GM12892 (cell line): ENCODE measurements around the gene SERBP1.
"Not testable (repeated sequence)": the region's sequence is repeated elsewhere in the genome, so short reads cannot be mapped to it uniquely, and the experiment has no call there.

Source experiments
- DNase-seq: peaks from one replicate; pipeline ENCODE4 v3.0.0; 2011; ENCODE audit not compliant: insufficient read length
- FAIRE-seq: peaks from 2 replicates; lab custom pipeline; 2011; peaks lifted over from hg19 to GRCh38; lab: Jason Lieb, UNC
- POLR2A ChIP-seq: IDR thresholded peaks from 2 replicates; pipeline ENCODE4 v1.6.1; 2011; ENCODE audit warnings: low read depth, low read length, control low read depth
- POLR2AphosphoS5 ChIP-seq: IDR thresholded peaks from 2 replicates; pipeline ENCODE4 v1.6.1; 2011; ENCODE audit warnings: low read depth, low read length, control low read depth
- TAF1 ChIP-seq: IDR thresholded peaks from 2 replicates; pipeline ENCODE4 v1.6.1; 2011; ENCODE audit warnings: low read depth, mild to moderate bottlenecking, control low read depth, low read length, borderline replicate concordance

Gene SERBP1

DNA sequence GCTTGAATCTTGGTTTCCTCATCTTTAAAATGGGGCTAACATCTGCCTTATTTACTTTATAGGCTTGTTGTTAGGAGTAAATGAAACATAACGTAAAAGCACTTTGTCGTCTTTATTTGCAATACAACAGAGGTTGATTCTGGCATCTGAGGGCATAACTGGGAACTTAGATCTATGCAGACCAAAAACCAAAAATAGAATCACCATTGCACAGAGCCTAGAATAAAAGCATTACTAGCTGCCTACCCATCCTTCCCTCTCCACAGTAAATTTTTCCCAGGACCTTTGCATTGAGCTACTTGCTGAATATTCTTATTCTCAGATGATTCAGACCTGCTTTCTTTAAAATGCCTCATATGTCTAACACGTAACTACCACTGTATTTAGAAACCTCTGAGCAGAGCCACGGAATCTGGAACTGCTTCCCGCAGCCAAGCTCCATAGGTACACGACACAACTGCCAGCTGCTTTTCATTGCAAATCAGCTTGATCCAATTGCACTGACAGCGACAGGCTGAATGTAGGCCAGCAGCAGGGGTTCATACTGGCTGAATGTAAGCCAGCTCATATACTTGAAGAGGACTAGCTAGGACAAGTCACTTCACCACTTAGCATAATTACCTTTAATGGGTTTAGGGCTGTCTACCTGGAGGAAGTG lies 33.2 kb upstream of the SERBP1 start:
- no peak for FAIRE-seq
- DNase-seq: no peak
- TF ChIP-seq POLR2AphosphoS5: no peak
- no peak for TF ChIP-seq TAF1
- no peak for TF ChIP-seq POLR2A

DNA sequence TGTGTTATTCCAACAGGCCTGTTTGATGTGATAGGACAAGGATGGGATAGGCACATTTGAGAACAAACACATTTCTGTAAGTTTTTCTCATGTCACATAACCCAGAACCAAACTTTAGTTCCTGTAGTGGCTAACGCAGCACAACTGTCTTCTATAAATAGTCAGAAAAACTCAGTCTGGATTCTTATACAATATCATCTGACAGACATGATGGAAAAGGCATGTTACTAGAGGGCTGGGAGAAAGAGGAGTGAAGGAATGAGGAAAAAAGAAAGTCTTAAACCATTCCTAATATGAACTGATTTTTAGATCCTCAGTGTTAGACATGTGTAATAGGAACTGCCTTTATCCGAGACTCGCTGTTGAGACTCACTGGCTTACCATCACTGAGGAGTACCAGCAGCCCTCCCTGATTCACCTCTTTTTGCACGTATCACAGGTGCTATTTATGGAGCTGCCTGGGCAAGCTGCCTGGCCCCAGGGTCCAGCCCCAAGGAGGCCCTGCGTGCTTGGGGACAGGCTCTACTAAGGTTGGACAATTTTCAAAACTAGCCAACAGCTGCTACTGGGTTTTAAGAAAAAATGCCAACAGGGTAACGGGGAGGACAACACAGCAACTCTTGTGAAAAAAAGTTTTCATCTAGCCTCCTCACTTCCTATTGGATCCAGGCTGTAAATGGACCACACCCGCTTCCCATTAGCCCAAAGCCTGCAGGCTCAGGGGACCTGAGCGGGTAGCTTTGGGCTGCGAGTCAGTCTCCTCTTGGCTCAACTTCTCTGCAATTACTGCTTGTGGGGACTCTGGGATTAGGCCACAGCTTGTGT lies 30.7 kb upstream of the SERBP1 start:
- DNase-seq: no peak
- TF ChIP-seq TAF1 (no peak), POLR2AphosphoS5 (no peak), POLR2A (no peak)
- FAIRE-seq: no peak

DNA sequence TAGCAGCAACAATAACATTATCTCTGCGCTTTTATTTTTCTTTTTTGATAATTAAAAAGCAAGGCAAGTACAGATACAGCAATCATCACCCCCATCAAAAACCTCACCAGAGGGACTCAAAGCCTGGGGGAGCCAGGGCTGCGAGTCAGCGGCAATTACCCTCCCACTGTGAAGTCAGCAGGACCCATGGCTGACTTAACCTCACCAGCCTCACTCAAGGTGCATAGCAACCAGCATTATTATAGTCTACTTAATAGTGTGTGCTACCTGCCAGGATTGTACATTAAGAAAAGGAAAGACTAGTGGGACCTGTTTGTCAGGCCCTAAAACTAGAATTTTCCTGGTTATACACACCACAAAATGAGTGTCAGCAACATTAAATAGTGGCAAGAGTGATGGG lies 28.9 kb upstream of the SERBP1 start:
- FAIRE-seq (no peak), DNase-seq (no peak)
- TF ChIP-seq POLR2AphosphoS5 (no peak), TAF1 (no peak), POLR2A (no peak)

DNA sequence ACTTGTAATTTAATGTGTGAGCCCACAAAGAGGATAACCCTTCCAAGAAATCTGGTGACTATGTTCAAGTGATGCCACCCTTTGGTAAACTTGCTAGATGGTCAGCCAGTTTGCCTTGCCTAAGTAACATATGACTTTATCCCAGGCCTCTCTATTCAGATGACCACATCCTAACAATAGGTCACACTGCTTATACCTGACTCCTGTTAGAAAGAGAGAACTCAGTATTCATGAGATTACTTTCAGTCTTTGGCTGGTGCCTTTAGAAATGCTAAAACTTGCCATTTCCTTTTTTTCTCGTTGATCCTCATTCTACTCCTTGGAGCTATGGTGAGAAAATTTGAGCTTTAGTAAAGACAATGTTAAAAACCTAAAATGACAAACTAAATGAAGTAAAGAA lies 28.5 kb upstream of the SERBP1 start:
- DNase-seq (no peak), FAIRE-seq (no peak)
- no peak for TF ChIP-seq POLR2A
- TF ChIP-seq POLR2AphosphoS5: no peak
- TF ChIP-seq TAF1: no peak

DNA sequence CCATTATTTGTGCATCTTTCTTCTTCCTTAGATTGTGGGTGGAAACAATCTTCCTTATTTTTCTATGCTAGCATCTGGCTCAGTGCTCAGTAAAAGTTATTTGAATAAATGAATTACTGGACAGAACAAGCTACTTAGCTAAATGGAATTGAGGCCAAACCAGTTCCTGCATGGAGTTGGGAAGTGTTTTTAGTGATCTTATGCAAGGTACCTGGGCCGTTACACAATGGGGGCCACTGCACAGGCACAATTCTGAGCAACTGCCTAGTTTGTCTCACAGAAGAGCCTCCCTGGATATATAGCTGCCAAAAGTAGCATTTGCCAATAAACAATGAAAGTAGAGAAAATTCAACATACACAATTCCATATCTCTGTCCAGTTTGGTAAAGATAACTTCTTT lies 27.0 kb upstream of the SERBP1 start:
- no peak for FAIRE-seq

DNA sequence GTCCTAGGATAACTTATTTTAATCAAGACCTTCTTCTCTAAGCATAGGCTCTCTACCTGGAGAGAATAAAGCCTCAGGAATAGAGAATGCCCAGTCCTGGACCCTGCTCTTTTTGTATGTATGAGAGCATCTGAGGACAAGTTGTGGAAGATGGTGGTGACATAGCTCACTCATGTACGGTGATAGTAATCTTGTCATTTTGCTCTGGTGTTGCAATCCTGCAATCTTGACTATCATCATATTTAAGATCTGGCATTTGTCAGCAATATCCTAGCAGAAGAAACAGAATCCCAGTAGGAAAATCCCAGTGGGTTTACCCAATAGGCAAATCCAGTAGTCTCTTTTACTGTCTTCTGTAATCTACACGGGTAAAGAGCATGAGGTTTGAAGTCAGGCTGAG lies 21.6 kb upstream of the SERBP1 start:
- TF ChIP-seq TAF1: no peak
- TF ChIP-seq POLR2AphosphoS5: no peak
- TF ChIP-seq POLR2A: no peak
- FAIRE-seq: no peak
- DNase-seq: no peak

More for the DNA sequence above, 27.0 kb upstream of the SERBP1 start:
- TF ChIP-seq POLR2A (no peak), TAF1 (no peak), POLR2AphosphoS5 (no peak)
- no peak for DNase-seq

DNA sequence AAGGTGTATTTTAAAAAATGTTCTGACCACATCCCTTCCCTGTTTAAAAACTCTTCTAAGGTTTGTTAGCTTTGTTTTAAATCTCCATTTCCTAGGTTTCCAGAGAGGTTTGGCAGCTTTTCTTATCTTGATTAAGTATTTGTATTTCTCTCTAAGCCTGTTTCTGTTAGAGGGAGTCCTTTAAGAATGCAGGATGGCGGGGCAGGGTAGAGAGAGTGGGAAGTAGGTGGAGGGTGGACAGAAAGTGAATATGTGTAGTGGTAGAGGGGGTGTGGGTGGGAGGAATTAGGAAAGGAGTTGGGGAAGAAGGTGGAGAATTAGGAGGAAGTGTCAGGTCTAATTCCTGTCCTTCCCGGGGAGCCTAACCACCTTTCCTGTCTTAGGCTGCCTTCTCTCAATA lies 21.2 kb upstream of the SERBP1 start:
- FAIRE-seq (no peak), DNase-seq (no peak)
- no peak for TF ChIP-seq POLR2AphosphoS5

DNA sequence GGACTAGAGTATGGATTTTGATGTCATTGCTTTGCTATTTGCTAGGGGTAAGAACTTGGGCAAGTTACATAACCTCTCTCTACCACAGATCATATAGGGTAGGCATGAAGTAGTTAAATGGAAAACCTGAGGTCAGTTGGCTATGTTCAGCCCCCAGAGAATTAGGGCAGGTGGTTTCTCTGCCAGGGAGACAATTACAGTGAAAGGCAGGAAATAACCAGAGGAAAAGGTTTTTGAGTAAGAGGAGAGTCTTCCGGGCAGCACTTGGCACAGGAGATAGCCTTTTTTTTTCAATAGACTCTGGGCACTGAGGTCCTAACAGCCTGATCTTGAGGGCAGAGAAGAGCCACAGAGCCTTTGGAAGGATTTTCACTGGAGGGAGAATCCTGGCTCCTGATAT lies 16.7 kb upstream of the SERBP1 start:
- no peak for DNase-seq
- TF ChIP-seq POLR2AphosphoS5 (no peak), TAF1 (no peak), POLR2A (no peak)
- no peak for FAIRE-seq

DNA sequence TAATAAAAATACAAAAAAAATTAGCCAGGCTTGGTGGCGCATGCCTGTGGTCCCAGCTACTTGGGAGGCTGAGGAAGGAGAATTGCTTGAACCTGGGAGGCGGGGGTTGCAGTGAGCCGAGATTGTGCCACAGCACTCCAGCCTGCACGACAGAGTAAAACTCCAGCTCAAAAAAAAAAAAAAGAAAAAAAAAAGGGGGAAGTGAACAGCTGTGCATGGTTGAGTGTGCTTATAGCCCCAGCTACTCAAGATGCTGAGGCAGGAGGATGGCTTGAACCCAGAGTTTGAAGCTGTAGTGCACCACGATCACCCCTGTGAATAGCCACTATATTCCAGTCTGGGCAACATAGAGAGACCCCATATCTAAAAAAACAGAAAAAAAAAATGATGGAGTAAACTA lies 15.8 kb upstream of the SERBP1 start:
- not testable (repeated sequence) for DNase-seq, FAIRE-seq

DNA sequence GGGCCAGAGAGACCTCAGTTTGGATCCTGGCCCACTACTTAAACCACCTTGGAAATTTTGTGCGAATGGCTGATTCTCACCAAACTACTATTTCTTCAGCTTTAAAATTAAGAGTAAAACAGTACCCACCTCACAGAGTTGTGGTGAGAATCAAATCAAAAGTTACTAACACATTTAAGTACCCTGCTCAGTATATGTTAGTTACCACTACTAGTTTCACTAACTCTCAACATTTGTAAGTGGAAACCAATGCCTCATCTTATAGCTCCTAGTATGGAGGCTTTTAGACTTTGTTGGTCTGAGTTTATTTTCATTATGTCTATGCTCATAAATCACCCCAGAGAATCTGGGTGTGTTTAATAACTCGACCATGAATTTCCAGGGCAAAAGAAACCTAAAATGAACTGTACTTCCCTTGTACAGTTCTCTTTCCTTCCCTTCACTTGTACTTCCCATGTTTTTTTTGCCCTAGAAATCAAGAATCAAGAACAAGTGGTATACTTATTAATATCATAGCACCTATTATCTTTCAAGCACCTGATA lies 11.6 kb upstream of the SERBP1 start:
- TF ChIP-seq POLR2AphosphoS5 (no peak), POLR2A (no peak), TAF1 (no peak)
- FAIRE-seq: no peak
- no peak for DNase-seq

DNA sequence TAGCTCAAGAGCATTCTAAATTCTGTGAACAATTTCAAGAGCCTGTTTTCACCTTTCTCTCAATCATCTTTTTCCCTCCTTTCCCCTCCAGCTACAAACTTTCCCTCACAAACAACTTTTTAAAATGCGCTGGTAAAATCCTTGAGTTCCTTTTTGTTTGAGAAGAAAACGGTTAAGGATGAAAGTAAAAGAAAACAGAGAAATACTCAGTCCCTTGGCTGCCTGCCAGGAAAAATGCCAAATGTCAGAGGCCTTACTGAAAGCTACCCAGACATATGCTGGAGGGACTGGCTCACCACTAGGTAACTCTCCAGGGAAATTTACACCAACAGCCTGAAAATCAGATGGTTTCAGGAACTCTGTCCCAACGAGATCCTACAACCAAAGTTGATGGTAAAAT lies 11.0 kb upstream of the SERBP1 start:
- FAIRE-seq: no peak
- TF ChIP-seq POLR2A (no peak), TAF1 (no peak), POLR2AphosphoS5 (no peak)
- no peak for DNase-seq

DNA sequence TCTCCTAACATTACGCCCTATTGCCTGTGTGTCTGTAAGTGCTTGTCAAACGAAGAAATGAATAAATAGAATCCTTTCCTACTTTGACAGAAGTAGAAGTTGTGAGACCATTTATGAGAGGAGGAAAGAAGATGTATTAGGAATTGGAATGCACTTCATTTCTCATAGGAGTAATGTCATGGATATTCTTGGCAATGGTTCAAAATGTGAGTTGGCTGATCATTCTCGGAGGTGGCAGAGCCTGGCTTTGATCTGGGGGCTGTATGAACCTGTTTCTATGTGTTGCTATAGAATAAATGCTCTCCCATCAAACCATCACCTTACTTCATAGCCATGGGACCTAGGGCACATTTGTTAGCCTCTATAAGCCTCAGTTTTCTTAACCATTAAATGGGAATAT lies 10.1 kb upstream of the SERBP1 start:
- FAIRE-seq (no peak), DNase-seq (no peak)
- TF ChIP-seq POLR2AphosphoS5 (no peak), TAF1 (no peak), POLR2A (no peak)
